ENCODE data around the gene FOXP1.

Gene FOXP1

GRCh38 chr3:71423151-71423906, 160.2 kb downstream of the FOXP1 start:
- no peak overlapping the region for H3K4me3 ChIP-seq (ENCODE audit: low read depth, low read length)
- TF ChIP-seq CTCF (IDR thresholded peaks at IDR 0.05; ENCODE audit: low read depth, low read length): no peak

DNA sequence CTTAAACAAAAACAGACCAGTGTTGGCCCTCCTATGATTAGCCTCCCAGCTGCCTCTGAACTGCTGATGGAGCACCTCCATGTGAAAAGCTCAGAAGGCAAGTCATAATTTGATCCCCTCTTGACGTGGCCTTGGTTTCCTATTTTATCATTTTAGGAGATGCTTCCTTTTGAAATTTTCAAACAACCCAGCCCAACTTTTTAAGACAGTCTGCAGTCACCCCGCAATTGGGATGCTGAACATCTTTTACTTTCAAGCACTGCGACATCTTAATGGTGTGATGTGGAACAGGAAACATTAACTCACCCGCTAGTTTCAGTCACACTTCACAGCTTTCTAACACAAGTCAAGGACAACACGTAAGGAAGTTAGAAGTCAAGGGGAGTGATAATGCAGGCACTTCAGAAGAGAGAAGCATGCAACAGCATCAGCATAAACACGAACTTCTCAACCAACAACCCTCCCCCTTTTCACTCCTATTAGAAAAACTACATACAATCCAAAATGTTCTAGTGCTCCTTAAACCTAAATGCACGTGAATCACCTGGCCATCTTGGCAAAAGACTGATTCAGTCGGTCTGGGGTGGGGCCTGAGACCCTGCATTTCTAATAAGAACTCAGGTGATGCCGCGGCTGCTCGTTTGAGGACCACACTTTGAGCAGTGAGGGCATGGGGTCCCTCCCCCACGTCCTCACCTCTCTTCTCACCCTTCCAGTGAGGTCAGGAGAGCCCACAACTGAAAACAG, 161.5 kb downstream of the FOXP1 start:
- no peak overlapping the region for H3K4me3 ChIP-seq (ENCODE audit: low read depth, low read length)
- TF ChIP-seq CTCF (IDR thresholded peaks at IDR 0.05; ENCODE audit: low read depth, low read length): no peak

DNA sequence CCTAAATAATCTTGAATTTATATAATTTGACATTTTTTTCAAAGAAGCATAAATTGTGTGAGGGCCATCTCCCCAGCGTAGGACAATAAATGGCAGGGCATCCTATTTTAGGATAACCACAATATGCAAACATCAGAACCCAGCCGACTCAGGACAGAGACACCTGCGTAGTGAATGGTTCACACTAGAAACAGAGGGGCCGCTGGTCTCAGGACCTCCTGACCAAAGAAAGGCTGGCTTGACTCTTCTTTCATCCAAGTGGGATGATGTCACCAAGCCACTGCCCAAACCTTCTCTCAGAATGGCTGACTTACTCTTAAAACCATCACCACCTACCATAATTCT, 162.1 kb downstream of the FOXP1 start:
- H3K4me3 ChIP-seq (ENCODE audit: low read depth, low read length): no peak overlapping the region
- TF ChIP-seq CTCF (IDR thresholded peaks at IDR 0.05; ENCODE audit: low read depth, low read length): no peak

GRCh38 chr3:71419369-71419768, 164.2 kb downstream of the FOXP1 start:
- TF ChIP-seq CTCF (IDR thresholded peaks at IDR 0.05; ENCODE audit: low read depth, low read length): no peak
- H3K4me3 ChIP-seq (ENCODE audit: low read depth, low read length): no peak overlapping the region

DNA sequence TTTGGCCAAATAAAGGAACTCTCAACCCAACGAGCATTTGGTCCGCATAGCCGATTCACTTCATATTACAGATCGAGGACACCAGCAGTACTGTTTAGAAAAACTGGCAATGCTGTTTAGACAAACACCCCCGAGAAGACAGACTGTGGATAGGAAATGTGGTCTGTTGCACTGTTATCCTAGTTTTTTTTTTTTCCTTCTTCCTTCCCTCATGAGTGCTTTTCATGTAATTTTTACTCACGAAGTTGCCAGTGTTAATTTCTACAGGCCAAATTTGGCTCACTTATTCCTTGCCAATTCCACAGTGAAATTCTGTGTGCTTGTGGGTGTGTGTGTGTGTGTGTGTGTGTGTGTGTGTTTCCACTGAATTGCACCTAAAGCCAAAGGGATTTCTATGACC, 165.7 kb downstream of the FOXP1 start:
- no peak for TF ChIP-seq CTCF (IDR thresholded peaks at IDR 0.05; ENCODE audit: low read depth, low read length)

GRCh38 chr3:71416876-71417275, 166.7 kb downstream of the FOXP1 start:
- TF ChIP-seq CTCF (IDR thresholded peaks at IDR 0.05; ENCODE audit: low read depth, low read length): no peak
- H3K4me3 ChIP-seq (ENCODE audit: low read depth, low read length): no peak overlapping the region

More for the DNA sequence above, 165.7 kb downstream of the FOXP1 start:
- H3K4me3 ChIP-seq (ENCODE audit: low read depth, low read length): no peak overlapping the region

GRCh38 chr3:71415681-71416122, 167.8 kb downstream of the FOXP1 start:
- no peak overlapping the region for H3K4me3 ChIP-seq (ENCODE audit: low read depth, low read length)
- no peak for TF ChIP-seq CTCF (IDR thresholded peaks at IDR 0.05; ENCODE audit: low read depth, low read length)

Data from WI38 (cell line).